Raji (cell line): ENCODE data around the gene XPO6.

Experiments
- POLR2A ChIP-seq: IDR thresholded peaks from 2 replicates; pipeline ENCODE4 v1.6.1; 2011; ENCODE audit warnings: low read depth, low read length, control low read depth; ENCODE audit not compliant: insufficient read depth

XPO6 gene, protein sequence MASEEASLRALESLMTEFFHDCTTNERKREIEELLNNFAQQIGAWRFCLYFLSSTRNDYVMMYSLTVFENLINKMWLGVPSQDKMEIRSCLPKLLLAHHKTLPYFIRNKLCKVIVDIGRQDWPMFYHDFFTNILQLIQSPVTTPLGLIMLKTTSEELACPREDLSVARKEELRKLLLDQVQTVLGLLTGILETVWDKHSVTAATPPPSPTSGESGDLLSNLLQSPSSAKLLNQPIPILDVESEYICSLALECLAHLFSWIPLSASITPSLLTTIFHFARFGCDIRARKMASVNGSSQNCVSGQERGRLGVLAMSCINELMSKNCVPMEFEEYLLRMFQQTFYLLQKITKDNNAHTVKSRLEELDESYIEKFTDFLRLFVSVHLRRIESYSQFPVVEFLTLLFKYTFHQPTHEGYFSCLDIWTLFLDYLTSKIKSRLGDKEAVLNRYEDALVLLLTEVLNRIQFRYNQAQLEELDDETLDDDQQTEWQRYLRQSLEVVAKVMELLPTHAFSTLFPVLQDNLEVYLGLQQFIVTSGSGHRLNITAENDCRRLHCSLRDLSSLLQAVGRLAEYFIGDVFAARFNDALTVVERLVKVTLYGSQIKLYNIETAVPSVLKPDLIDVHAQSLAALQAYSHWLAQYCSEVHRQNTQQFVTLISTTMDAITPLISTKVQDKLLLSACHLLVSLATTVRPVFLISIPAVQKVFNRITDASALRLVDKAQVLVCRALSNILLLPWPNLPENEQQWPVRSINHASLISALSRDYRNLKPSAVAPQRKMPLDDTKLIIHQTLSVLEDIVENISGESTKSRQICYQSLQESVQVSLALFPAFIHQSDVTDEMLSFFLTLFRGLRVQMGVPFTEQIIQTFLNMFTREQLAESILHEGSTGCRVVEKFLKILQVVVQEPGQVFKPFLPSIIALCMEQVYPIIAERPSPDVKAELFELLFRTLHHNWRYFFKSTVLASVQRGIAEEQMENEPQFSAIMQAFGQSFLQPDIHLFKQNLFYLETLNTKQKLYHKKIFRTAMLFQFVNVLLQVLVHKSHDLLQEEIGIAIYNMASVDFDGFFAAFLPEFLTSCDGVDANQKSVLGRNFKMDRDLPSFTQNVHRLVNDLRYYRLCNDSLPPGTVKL

GRCh38 chr16:28211758-28212531, at the start of gene XPO6:
Gene XPO6 (minus strand): TSS chr16:28211965. CDS start chr16:28211368, 597 bp downstream.
- peak; percentile 52 for TF ChIP-seq POLR2A

- TF ChIP-seq POLR2A = no peak
Observed at GRCh38 chr16:28260193-28260592, 48.4 kb upstream of the XPO6 start.

DNA sequence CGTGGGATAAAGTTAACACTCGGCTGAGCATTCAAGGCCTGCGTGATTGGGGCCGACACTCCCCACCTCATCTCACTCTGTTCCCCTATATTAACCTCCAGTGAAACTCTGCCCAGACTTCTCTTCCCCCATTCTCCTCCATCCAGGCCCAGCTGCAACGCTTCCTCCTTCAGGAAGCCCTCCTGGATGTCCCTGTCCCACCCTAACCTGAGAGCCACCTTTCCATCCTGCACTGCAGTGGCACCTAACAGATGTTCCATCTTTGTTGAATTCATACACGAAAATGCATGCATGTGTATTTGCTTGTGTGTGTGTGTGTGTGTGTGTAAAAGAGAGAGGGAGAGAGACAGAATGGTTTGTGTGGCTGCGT, 48.0 kb upstream of the XPO6 start:
- TF ChIP-seq POLR2A = no peak

GRCh38 chr16:28259091-28259780, 47.5 kb upstream of the XPO6 start:
- no peak for TF ChIP-seq POLR2A

GRCh38 chr16:28258567-28258966, 46.8 kb upstream of the XPO6 start:
- no peak for TF ChIP-seq POLR2A

DNA sequence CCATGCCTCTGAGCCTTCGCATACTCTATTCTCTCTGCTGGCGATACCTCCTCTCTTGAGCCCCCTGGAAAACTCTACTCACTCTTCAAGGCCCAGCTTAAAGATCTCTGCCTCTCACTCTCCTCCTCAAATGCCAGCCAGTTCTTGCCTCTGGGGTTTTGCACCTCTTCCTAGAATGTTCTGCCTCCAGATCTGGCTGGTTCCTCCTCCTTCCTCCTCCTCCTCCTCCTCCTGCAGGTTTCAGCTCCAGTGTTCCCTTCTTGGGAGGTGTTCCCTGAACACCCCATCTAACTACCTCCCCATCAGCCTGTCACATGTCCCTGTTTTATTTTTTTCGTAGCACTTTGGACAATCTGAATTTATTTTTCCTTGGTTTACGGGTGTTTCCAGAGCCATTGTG, 45.5 kb upstream of the XPO6 start:
- no peak for TF ChIP-seq POLR2A

- no peak for TF ChIP-seq POLR2A
Observed at GRCh38 chr16:28255838-28256237, 44.1 kb upstream of the XPO6 start.

- TF ChIP-seq POLR2A = no peak
Observed at GRCh38 chr16:28254158-28254557, 42.4 kb upstream of the XPO6 start.

DNA sequence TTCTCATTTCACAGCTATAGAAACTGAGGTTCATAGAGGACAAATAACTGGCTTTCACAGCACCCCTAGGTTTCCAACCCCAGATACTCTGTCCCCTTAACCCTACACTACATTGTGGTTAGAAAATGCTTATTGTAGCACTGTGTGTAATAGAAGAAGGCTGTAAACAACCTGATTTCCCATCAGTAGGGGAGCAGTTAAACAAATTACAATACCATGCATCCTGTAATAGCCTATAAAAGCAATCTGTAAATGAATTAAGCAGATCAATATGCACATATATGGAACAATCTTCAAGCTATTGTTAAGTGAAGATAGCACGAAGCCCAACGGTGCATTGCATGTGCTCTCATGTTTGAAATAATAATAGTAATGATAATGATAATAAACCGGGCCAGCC, 39.2 kb upstream of the XPO6 start:
- TF ChIP-seq POLR2A = no peak

- no peak for TF ChIP-seq POLR2A
Observed at GRCh38 chr16:28241924-28242323, 30.2 kb upstream of the XPO6 start.

DNA sequence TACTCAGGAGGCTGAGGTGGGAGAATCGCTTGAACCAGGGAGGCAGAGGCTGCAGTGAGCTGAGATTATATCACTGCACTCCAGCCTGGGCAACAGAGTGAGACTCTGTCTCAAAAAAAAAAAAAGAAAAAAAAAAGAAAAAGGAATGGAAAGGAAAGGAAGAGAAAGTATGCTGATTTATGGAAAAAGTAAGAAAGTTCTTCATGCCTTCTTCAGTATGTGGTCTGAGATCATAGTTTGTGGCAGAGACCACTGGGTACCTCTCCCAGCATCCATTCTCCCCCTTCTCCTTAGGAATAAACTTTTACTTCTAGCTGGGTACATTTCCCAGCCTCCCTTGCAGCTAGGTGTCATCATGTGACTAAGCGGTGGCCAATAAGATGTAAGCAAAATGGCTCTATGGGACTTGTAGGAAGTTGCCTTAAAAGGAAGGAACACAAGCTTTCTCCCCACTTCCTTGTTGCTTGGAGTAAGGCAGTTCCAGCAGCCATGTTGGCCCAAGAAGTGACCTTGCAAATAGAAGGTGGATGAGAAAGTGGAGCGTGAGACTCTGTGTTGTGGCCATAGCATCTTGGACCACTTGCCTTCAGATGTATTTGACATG, 26.1 kb upstream of the XPO6 start:
- TF ChIP-seq POLR2A = no peak

- TF ChIP-seq POLR2A = no peak
Observed at GRCh38 chr16:28231763-28232162, 20.0 kb upstream of the XPO6 start.

DNA sequence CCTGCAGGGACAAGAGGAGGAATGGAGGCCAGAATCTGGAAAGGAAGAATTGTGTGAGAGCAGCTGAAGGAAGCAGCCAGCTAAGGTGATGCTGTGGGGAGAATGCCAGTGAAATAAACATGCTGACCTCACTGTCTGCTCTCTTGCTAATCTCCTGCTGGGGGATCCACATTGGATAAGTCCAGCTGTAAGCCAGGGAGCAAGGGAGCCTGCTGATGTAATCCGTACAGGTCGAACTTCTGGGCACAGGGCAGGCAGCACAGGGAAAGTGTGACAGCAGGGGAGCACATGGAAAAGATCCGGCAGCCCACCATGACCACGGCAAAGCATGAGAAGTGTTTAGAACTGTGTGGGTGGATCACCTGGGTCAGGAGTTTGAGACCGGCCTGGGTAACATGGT, 7.5 kb upstream of the XPO6 start:
- TF ChIP-seq POLR2A = no peak

DNA sequence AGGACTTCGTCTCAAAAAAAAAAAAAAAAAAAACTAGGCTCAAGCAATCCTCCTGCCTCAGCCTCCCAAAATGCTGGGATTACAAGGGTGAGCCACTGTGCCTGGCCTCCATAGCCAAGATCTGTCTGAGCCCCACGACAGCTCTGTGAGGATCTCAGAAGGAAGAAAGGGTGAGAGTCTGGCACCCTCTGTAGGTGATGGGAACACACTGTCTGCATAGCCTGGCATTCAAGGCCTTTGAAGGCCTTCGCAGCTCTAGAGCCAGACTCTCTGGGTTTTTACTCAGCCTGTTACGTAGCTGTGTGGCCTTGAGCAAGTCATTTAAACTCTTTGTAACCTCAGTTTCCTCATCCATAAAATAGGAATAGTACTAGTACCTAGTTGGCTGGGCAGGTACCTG, 6.3 kb upstream of the XPO6 start:
- TF ChIP-seq POLR2A = no peak

- no peak for TF ChIP-seq POLR2A
Observed at GRCh38 chr16:28217326-28217725, 5.6 kb upstream of the XPO6 start.

- TF ChIP-seq POLR2A = no peak
Observed at GRCh38 chr16:28213396-28213795, 1.6 kb upstream of the XPO6 start.
